ENCODE data around the gene GOLGA3.
A peak's percentile ranks its signal among the peaks of the same experiment; 100 is the strongest.
"Not testable (repeated sequence)": the region's sequence is repeated elsewhere in the genome, so short reads cannot be mapped to it uniquely, and the experiment has no call there.

The GOLGA3 gene

DNA sequence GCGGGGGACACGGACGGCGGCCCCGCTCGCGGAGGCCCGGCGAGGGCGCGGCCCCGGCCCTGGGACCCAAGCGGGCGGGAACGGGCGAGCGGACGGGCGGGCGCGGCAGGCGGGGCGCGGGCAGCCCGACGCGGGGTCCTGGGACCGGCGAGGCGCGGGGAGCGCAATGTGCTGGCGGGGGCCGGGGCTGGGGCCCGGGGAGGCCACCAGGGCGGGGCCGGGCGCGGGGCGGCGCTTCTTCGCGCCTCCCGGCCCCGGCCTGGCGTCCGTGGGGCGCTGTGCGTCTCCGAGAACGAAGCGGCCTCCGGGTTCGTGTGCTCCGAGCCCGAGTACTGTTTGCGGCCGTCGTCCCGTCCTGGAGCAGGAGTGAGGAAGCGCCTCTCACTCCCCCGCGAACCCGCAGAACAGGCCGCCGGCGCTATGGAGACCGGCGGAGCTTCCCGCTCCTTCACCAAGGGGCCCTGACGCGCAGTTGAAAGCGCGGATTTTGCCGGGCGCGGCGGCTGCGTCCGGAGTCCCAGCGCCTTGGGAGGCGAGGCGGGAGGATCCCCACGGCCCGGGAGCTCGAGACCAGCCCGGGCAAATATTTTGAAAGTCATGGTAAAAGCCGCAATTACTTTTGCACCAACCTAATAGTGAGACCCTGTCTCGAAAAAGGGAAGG, 66.6 kb downstream of the GOLGA3 start:
- ChIA-PET CTCF (no interaction called here), POLR2A (interaction anchor here (1.0 kb wide), 1 partner anchor 12 kb away, joined by 3 read pairs; no protein-coding TSS in a partner anchor)
- TF ChIP-seq L3MBTL2 (conservative IDR thresholded peaks at IDR 0.05), result peak; percentile 73
- TF ChIP-seq FOXA1 (IDR thresholded peaks at IDR 0.05), result no peak
- TF ChIP-seq TARDBP (IDR thresholded peaks at IDR 0.05), result no peak
- TF ChIP-seq HDGF (IDR thresholded peaks at IDR 0.05; ENCODE audit: borderline replicate concordance), result no peak
- TF ChIP-seq ELF4 (IDR thresholded peaks at IDR 0.05), result peak; percentile 89
- TF ChIP-seq SUZ12 (IDR thresholded peaks at IDR 0.05), result no peak
- TF ChIP-seq, protein P1, sequence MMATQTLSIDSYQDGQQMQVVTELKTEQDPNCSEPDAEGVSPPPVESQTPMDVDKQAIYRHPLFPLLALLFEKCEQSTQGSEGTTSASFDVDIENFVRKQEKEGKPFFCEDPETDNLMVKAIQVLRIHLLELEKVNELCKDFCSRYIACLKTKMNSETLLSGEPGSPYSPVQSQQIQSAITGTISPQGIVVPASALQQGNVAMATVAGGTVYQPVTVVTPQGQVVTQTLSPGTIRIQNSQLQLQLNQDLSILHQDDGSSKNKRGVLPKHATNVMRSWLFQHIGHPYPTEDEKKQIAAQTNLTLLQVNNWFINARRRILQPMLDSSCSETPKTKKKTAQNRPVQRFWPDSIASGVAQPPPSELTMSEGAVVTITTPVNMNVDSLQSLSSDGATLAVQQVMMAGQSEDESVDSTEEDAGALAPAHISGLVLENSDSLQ (IDR thresholded peaks at IDR 0.05), result no peak
- no peak for TF ChIP-seq NFRKB (IDR thresholded peaks at IDR 0.05)
- TF ChIP-seq BHLHE40 (IDR thresholded peaks at IDR 0.05; ENCODE audit: borderline replicate concordance), result no peak
- TF ChIP-seq CTBP1 (IDR thresholded peaks at IDR 0.05; ENCODE audit: borderline replicate concordance), result no peak
- no peak for TF ChIP-seq SP1 (IDR thresholded peaks at IDR 0.05)
- TF ChIP-seq ZNF384 (IDR thresholded peaks at IDR 0.05), result no peak
- TF ChIP-seq FOXK2 (IDR thresholded peaks at IDR 0.05), result no peak
- TF ChIP-seq LEF1 (IDR thresholded peaks at IDR 0.05; ENCODE audit: borderline replicate concordance), result peak; percentile 17; the same call in 1 of the 2 replicates
- TF ChIP-seq ARNT (IDR thresholded peaks at IDR 0.05), result 0 out of 2 replicates have a peak, but pooled peaks have one; percentile 46
- peak; percentile 15; the same call in 1 of the 2 replicates for TF ChIP-seq FOXM1 (IDR thresholded peaks at IDR 0.05; ENCODE audit: borderline replicate concordance)
- DNase-seq (ENCODE audit: extremely low spot score), result peak; percentile 93

DNA sequence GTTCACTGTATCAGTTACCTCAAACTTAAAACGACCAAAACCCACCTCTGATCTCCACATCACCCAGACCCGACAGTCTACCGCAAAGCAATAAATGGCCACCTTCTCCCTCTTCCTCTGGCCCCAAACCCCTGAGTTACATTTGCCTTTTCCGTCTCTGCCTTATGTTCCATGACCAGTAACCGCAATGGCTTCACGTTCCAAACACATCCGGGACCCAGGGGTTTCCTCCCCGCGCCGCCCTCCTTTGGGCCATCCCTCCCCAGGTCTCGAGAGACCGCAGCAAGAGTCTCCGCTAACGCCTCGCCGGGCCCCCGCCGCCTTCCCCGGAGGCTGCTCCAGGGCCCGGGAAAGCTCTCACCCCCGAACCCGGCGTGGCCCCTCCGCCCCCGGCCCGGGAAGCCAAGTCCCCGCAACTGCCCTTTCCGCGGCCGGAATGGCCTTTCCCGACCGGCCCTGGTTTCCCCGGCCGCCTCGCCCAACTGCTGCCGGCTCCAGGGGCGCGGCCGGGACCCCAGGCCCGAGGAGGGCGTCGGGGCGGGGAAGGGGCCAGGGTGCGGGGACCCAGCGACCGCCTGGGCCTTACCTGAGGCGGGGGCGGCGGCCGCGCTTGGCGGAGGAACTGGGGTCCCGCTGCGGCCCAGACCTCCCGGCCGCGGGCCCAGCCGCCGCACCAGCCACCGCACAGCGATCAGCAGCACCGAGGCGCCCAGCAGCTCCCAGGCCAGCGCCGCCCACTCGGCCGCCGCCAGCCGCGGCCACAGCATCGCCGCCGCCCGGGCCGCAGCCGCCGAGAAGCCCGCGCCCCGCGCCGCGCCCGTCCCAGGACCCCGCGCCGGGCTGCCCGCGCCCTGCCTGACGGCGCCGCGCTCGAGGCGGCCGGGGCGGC, 67.4 kb downstream of the GOLGA3 start, which contains the start of gene ANKLE2:
TSS of gene ANKLE2 (minus strand) at position 801 of the 889 bp plus-strand sequence. CDS start at position 767, 34 bp downstream.
- peak; percentile 76 for DNase-seq (ENCODE audit: extremely low spot score)

DNA sequence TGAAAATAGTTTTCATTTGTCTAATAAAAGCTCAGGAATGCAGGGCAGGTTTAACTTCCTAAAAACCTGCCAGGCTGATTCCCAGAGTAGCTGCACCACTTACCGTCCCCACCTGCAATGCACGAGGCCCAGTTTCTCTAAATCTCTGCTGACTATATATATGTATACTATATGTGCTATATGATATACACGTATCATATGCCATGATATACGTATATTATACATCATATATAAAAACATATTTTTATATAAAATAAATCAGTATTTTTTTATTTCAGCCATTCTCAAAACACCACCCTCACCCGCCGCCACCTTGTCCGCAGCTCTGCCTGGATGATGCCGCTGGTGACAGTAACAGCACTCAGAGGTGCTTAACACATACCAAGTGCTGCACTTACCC, 69.3 kb downstream of the GOLGA3 start:
- ChIA-PET POLR2A (no interaction called here), CTCF (no interaction called here)
- DNase-seq (ENCODE audit: extremely low spot score), result no peak
- TF ChIP-seq CTBP1 (IDR thresholded peaks at IDR 0.05; ENCODE audit: borderline replicate concordance), result no peak
- no peak for TF ChIP-seq SP1 (IDR thresholded peaks at IDR 0.05)
- no peak for TF ChIP-seq ARNT (IDR thresholded peaks at IDR 0.05)
- no peak for TF ChIP-seq FOXM1 (IDR thresholded peaks at IDR 0.05; ENCODE audit: borderline replicate concordance)
- TF ChIP-seq TARDBP (IDR thresholded peaks at IDR 0.05), result no peak
- TF ChIP-seq HDGF (IDR thresholded peaks at IDR 0.05; ENCODE audit: borderline replicate concordance), result no peak
- TF ChIP-seq L3MBTL2 (conservative IDR thresholded peaks at IDR 0.05), result no peak
- no peak for TF ChIP-seq SUZ12 (IDR thresholded peaks at IDR 0.05)
- no peak for TF ChIP-seq ZNF384 (IDR thresholded peaks at IDR 0.05)
- TF ChIP-seq NFRKB (IDR thresholded peaks at IDR 0.05), result no peak

More for the DNA sequence above, 67.4 kb downstream of the GOLGA3 start, which contains the start of gene ANKLE2:
- CTCF ChIA-PET, result no interaction called here
- TF ChIP-seq SP1 (IDR thresholded peaks at IDR 0.05) (no peak), ARNT (IDR thresholded peaks at IDR 0.05) (no peak), ZNF384 (IDR thresholded peaks at IDR 0.05) (no peak), BHLHE40 (IDR thresholded peaks at IDR 0.05; ENCODE audit: borderline replicate concordance) (no peak), ELF4 (IDR thresholded peaks at IDR 0.05) (no peak), LEF1 (IDR thresholded peaks at IDR 0.05; ENCODE audit: borderline replicate concordance) (no peak), FOXM1 (IDR thresholded peaks at IDR 0.05; ENCODE audit: borderline replicate concordance) (no peak), SUZ12 (IDR thresholded peaks at IDR 0.05) (no peak), L3MBTL2 (conservative IDR thresholded peaks at IDR 0.05) (no peak), FOXA1 (IDR thresholded peaks at IDR 0.05) (no peak), TARDBP (IDR thresholded peaks at IDR 0.05) (no peak), FOXK2 (IDR thresholded peaks at IDR 0.05) (no peak), HDGF (IDR thresholded peaks at IDR 0.05; ENCODE audit: borderline replicate concordance) (no peak), CTBP1 (IDR thresholded peaks at IDR 0.05; ENCODE audit: borderline replicate concordance) (no peak), NFRKB (IDR thresholded peaks at IDR 0.05) (no peak)
- TF ChIP-seq, protein P1 (IDR thresholded peaks at IDR 0.05), result no peak
- POLR2A ChIA-PET, result interaction anchor here (0.8 to 1.0 kb wide), 2 partner anchors 12 to 13 kb away, joined by 3 read pairs; no protein-coding TSS in a partner anchor

DNA sequence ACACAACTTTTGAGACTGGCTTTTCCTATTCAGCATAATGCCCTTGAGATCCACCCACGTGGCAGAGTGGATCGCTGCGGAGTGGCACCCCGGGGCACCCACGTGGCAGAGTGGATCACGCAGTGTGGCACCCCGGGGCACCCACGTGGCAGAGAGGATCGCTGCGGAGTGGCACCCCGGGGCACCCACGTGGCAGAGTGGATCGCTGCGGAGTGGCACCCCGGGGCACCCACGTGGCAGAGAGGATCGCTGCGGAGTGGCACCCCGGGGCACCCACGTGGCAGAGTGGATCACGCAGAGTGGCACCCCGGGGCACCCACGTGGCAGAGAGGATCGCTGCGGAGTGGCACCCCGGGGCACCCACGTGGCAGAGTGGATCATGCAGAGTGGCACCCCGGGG, 69.8 kb downstream of the GOLGA3 start:
- DNase-seq (ENCODE audit: extremely low spot score); POLR2A ChIA-PET: not testable (repeated sequence)
- CTCF ChIA-PET, result interaction anchor here (1.2 kb wide), 1 partner anchor 17 kb away, joined by 3 read pairs; no protein-coding TSS in a partner anchor

DNA sequence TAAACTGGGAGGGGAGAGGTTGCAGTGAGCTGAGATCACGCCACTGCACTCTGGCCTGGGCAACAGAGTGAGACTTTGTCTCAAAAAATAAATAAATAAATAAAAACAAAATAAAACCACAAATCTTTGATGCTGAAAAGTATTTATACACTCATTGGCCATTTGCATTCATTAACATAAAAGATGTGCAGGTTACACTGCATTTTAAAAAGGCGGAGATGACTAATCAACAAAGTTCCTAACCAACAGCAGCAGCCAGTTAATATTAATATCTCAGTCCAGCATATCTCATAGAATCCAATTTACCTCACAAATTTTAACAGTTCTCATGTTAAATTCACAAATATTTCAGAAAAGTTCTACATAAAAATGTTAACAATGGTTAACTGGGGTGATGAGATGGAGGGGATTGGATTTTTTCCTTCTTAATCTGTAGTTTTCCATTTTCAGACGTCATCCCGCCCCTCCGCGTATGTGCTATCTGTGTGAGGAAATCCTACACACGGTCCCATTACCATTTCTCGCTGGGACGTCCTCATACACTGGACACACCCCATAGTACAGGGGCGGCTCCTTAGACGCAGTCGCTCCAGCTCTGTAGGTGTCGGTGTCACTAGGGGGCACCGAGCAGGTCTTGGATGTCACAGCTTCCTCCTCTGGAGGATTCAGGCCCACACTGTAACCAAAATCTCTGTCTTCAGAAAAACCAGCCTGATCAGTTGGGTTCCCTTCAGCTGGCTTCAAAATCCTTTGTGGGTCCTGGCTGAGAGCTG, 74.3 kb downstream of the GOLGA3 start:
- ChIA-PET POLR2A (no interaction called here), CTCF (interaction anchor here (0.6 kb wide), 1 partner anchor 107 kb away, joined by 3 read pairs; no protein-coding TSS in a partner anchor)
- no peak for DNase-seq (ENCODE audit: extremely low spot score)
- TF ChIP-seq TARDBP (IDR thresholded peaks at IDR 0.05) (no peak), LEF1 (IDR thresholded peaks at IDR 0.05; ENCODE audit: borderline replicate concordance) (no peak), SP1 (IDR thresholded peaks at IDR 0.05) (no peak), ELF4 (IDR thresholded peaks at IDR 0.05) (no peak), HDGF (IDR thresholded peaks at IDR 0.05; ENCODE audit: borderline replicate concordance) (no peak)

DNA sequence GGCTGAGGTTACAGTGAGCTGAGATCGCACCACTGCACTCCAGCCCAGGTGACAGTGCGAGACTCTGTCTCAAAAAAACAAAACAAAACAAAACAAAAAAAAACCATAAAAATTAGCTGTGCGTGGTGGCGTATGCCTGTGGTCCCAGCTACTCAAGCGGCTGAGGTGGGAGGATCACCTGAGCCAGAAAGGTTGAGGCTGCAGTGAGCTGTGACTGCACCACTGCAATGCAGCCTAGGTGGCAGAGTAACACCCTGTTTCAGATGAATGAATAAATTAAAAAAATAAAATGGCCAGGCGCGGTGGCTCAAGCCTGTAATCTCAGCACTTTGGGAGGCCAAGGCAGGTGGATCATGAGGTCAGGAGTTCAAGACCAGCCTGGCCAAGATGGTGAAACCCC, 75.0 kb downstream of the GOLGA3 start:
- DNase-seq (ENCODE audit: extremely low spot score); POLR2A ChIA-PET; CTCF ChIA-PET: not testable (repeated sequence)

Measured in HEK293T (cell line).